Measurements from ENCODE around the gene ERICH4.

The ERICH4 gene, protein sequence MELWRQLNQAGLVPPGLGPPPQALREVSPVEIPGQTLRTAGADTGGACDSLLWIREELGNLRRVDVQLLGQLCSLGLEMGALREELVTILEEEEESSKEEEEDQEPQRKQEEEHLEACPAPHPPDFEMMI

DNA sequence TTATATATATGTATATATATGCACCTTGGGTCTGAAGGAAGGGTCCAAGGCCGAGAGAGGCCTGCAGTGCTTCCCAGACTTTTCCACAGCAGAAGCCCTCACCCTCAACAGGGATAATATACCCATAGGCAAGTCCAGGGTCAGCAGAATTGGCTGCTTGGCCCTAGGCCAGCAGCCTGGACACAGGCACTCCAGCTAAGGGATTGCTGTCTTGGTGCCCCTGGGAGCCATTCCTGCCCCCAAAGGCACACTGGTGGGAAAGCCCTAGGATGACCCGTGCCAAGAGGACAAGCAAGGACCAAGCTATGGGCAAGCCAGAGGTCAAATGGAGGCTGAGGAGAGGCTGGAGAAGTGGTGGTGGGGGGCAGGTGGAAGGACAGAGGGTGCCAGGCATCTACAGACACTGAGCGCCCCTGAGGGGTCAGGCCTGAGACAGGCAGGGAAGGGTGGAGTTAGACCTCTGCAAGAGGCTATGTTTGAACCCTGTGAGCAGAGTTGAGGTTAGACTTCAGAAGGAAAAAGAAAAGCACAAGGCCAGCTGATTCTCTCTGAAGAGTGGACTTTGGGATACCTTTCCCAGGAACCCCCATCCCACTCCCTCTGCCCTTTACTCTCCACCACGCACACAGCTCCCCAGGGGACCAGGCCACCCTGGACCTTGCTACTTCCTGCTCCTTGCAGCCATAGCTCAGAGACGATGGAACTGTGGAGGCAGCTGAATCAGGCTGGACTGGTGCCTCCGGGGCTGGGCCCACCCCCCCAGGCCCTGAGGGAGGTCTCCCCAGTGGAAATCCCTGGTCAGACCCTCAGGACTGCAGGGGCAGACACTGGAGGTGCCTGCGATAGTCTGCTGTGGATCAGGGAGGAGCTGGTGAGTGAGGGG is at the start of gene ERICH4:
Gene ERICH4, plus strand, starts transcription at position 684 of the 883 bp plus-strand sequence. Its CDS starts 14 bp downstream, at position 698.
- H2AFZ ChIP-seq (ENCODE audit: low read length, unreplicated experiment), result no peak within 1 kb of the TSS
- no peak within 1 kb of the TSS for H3K4me3 ChIP-seq (ENCODE audit: low read depth, low read length)
- no peaks in the 10 kb centered on the region for H3K36me3 ChIP-seq (ENCODE audit: insufficient read depth, low read length)
- H3K4me1 ChIP-seq (ENCODE audit: control insufficient read depth, insufficient read depth, low read length, unreplicated experiment), result no peaks in the 10 kb centered on the region
- peaks cover 3% of the 10 kb centered on the region for H3K79me2 ChIP-seq (ENCODE audit: control insufficient read depth, insufficient read depth, low read length, unreplicated experiment)
- H3K27ac ChIP-seq (ENCODE audit: low read depth, low read length), result no peak within 1 kb of the TSS
- H3K27me3 ChIP-seq (ENCODE audit: insufficient read depth, low read length), result 0 out of 2 replicates have a peak, but pooled peaks cover 5% of the 10 kb centered on the region

DNA sequence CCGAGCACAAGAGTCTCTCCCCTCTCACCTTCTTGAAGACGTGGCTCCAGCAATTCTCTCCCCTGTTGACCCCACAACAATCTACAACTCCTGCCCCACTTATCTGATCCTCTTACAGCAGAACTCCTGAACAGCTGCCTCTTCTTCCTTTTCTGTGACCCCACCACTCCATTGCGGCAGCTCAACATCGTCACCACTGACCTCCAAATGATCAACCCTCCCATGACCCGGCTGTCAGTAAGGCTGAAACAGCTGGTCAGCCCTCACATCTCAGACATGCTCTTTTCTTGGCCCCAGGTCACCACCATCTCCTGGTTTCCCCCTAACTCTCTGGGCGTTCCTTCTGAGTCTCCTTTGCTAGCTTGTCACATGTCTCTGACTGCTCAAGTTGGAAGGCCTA is 47.6 kb upstream of the ERICH4 start:
- Histone ChIP-seq H3K27ac (ENCODE audit: low read depth, low read length) (no peak overlapping the region), H3K27me3 (ENCODE audit: insufficient read depth, low read length) (no peaks in the 10 kb centered on the region), H3K36me3 (ENCODE audit: insufficient read depth, low read length) (no peaks in the 10 kb centered on the region), H3K4me3 (ENCODE audit: low read depth, low read length) (no peak overlapping the region), H3K79me2 (ENCODE audit: control insufficient read depth, insufficient read depth, low read length, unreplicated experiment) (peaks cover 10% of the 10 kb centered on the region), H2AFZ (ENCODE audit: low read length, unreplicated experiment) (no peak overlapping the region), H3K4me1 (ENCODE audit: control insufficient read depth, insufficient read depth, low read length, unreplicated experiment) (peaks cover 6% of the 10 kb centered on the region)

DNA sequence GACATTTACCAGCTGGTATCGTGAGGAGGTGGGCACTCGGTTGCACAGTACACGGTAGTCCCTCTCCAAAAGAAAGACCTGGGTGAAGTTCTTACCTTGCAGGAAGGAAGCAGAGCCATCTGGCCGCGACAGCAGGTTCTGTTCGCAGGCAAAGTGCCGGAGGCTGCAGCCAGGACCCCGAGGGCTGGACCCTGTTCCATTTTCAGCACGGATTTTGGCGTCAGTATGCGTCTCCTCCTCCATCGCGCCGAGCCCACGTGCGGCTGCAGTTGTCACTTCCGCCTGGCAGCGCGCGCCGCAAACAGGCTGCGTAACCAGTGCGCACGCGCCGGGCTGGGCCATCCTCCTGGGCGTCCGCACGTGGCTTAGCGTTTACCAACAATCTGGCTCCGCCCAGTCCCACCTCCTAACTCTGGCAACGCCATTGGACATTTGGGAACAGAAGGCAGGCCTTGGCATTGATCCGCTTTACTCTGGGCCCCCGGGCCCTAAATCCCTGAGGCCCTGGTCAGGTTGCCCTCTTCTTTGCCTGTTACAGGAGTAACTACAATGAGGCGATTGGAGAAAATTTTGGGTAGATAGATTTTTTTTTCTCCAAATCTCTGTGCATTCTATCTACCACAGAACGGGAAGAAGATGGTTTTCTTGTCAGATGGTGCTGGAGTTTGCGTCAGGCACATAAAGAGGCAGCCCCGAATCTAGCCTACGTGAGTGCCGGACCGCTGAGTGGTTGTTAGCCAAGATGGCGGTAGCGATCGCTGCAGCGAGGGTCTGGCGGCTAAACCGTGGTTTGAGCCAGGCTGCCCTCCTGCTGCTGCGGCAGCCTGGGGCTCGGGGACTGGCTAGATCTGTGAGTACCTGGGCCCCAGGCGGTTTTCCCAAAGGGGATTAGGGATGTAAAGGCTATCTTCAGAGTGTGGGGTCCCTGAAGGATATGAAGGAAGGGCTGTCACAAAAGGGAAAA is 45.6 kb upstream of the ERICH4 start, which contains the start of the genes BCKDHA and EXOSC5:
Gene BCKDHA, plus strand, starts transcription at position 733 of the 964 bp plus-strand sequence. Its CDS starts 10 bp downstream, at position 743.
Gene EXOSC5, minus strand, starts transcription at position 274 of the 964 bp plus-strand sequence. Its CDS starts 31 bp downstream, at position 243.
- Histone ChIP-seq H3K4me3 (ENCODE audit: low read depth, low read length) (peak within 1 kb of the TSS; percentile 99), H3K27me3 (ENCODE audit: insufficient read depth, low read length) (no peaks in the 10 kb centered on the region), H2AFZ (ENCODE audit: low read length, unreplicated experiment) (peak within 1 kb of the TSS; percentile 100), H3K4me1 (ENCODE audit: control insufficient read depth, insufficient read depth, low read length, unreplicated experiment) (peaks cover 6% of the 10 kb centered on the region), H3K36me3 (ENCODE audit: insufficient read depth, low read length) (no peaks in the 10 kb centered on the region), H3K79me2 (ENCODE audit: control insufficient read depth, insufficient read depth, low read length, unreplicated experiment) (peaks cover 10% of the 10 kb centered on the region), H3K27ac (ENCODE audit: low read depth, low read length) (peak within 1 kb of the TSS; percentile 94)

DNA sequence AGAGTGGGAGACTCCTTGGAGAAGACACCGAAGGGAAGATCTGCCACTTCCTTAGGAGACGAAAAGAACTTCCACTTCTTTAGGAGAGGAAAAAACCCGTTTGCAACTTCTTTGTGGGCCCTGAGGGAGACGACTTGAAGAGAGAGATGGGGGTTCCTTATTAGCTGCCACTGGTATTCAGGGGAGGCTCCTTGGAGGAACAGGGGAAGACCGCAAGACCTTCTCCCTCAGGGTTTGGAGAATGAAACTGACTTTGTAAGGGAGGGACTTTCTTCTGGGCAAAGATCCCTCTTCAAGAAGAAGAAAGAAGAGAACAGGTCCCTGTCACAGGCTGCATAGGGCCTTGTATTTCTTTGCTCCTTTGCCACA is 44.9 kb upstream of the ERICH4 start:
- H3K79me2 ChIP-seq (ENCODE audit: control insufficient read depth, insufficient read depth, low read length, unreplicated experiment), result peaks cover 10% of the 10 kb centered on the region
- no peaks in the 10 kb centered on the region for H3K27me3 ChIP-seq (ENCODE audit: insufficient read depth, low read length)
- H3K36me3 ChIP-seq (ENCODE audit: insufficient read depth, low read length), result no peaks in the 10 kb centered on the region
- H3K4me3 ChIP-seq (ENCODE audit: low read depth, low read length), result peak overlapping the region; percentile 99
- peak overlapping the region; percentile 94 for H3K27ac ChIP-seq (ENCODE audit: low read depth, low read length)
- peak overlapping the region; percentile 82 for H2AFZ ChIP-seq (ENCODE audit: low read length, unreplicated experiment)
- H3K4me1 ChIP-seq (ENCODE audit: control insufficient read depth, insufficient read depth, low read length, unreplicated experiment), result peaks cover 6% of the 10 kb centered on the region

DNA sequence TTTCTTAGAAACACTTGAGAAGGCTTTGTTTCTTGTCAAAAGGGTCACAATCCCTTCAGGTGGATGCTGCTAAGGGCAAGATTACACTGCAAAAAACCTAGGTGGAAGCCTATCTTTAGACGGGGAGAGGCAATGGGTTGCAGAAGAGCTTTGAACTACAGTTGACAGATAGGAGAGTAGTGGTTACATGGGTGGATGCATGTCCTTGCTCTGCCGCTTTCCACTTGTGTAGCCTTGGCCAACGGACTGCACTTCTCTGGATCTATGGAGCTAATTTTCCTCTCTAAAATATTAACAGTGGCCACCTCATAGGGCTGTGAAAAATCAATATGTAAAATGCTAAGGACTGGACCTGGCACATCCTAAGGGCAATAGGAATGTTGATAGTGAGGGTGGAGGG is 44.4 kb upstream of the ERICH4 start:
- peaks cover 6% of the 10 kb centered on the region for H3K4me1 ChIP-seq (ENCODE audit: control insufficient read depth, insufficient read depth, low read length, unreplicated experiment)
- H3K27ac ChIP-seq (ENCODE audit: low read depth, low read length), result no peak overlapping the region
- no peak overlapping the region for H2AFZ ChIP-seq (ENCODE audit: low read length, unreplicated experiment)
- peak overlapping the region; percentile 99 for H3K4me3 ChIP-seq (ENCODE audit: low read depth, low read length)
- no peaks in the 10 kb centered on the region for H3K36me3 ChIP-seq (ENCODE audit: insufficient read depth, low read length)
- H3K79me2 ChIP-seq (ENCODE audit: control insufficient read depth, insufficient read depth, low read length, unreplicated experiment), result peaks cover 12% of the 10 kb centered on the region
- H3K27me3 ChIP-seq (ENCODE audit: insufficient read depth, low read length), result no peaks in the 10 kb centered on the region

DNA sequence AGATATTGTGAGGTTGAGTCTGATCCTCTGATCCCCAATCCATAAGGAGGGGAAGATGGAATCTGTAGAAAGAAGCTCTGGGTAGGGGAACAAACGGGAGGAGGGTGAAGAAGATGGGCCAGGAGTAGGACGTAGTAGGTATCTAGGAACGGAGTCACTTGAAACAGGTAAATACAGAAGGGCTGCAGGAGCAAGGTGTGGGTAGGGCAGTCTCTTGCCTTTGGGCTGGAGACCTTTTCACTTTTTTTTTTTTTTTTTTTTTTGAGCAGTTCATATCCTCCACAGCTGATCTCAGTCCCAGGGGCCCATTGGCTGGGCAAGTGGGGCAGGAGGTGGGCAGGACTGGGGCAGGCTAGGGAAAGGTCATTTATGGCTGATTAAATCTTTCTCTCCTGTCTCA is 43.9 kb upstream of the ERICH4 start:
- peaks cover 12% of the 10 kb centered on the region for H3K79me2 ChIP-seq (ENCODE audit: control insufficient read depth, insufficient read depth, low read length, unreplicated experiment)
- H2AFZ ChIP-seq (ENCODE audit: low read length, unreplicated experiment), result no peak overlapping the region
- peak overlapping the region; percentile 99 for H3K4me3 ChIP-seq (ENCODE audit: low read depth, low read length)
- no peaks in the 10 kb centered on the region for H3K27me3 ChIP-seq (ENCODE audit: insufficient read depth, low read length)
- H3K4me1 ChIP-seq (ENCODE audit: control insufficient read depth, insufficient read depth, low read length, unreplicated experiment), result peaks cover 6% of the 10 kb centered on the region
- no peak overlapping the region for H3K27ac ChIP-seq (ENCODE audit: low read depth, low read length)
- H3K36me3 ChIP-seq (ENCODE audit: insufficient read depth, low read length), result no peaks in the 10 kb centered on the region

DNA sequence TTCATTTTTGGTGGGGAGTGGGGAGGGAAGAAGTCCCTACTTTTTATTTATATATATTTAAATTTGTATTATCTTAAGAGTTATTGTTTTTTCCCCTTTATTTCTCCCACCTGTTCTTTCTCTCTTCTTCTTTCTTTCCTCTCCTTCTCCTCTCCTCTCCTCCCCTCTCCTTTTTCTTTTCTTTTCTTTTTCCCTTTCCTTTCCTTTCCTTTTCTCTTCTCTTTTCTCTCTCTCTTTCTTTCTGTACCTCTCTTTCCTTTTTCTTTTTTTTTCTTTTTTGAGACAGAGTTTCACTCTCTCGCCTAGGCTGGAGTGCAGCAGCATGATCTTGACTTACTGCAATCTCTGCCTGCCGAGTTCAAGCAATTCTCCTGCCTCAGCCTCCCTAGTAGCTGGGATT is 43.4 kb upstream of the ERICH4 start:
- H3K4me1 ChIP-seq (ENCODE audit: control insufficient read depth, insufficient read depth, low read length, unreplicated experiment), result peaks cover 6% of the 10 kb centered on the region
- H3K4me3 ChIP-seq (ENCODE audit: low read depth, low read length), result no peak overlapping the region

DNA sequence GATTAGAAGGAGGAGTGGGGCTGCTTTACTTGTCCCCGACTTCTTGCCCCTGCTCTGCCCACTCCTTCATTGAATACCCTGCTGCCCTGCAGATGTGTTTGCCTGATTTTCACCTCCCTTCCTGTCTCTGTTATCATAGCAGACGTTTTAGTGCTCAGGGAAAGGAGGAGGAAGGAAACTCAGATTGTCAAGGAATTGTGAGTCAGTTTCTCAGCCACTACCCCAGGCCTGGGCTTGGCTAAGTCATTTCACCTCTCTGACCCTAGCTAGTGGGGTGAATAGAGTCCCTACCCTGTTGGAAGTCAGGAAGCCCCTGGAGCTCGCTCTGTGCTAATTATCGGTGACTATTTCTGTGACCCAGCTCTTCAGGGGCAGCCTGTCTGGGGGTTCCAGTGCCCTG is 41.5 kb upstream of the ERICH4 start:
- H3K27me3 ChIP-seq (ENCODE audit: insufficient read depth, low read length), result no peaks in the 10 kb centered on the region
- H3K79me2 ChIP-seq (ENCODE audit: control insufficient read depth, insufficient read depth, low read length, unreplicated experiment), result peaks cover 12% of the 10 kb centered on the region
- no peak overlapping the region for H2AFZ ChIP-seq (ENCODE audit: low read length, unreplicated experiment)
- no peak overlapping the region for H3K27ac ChIP-seq (ENCODE audit: low read depth, low read length)
- H3K4me3 ChIP-seq (ENCODE audit: low read depth, low read length), result no peak overlapping the region
- no peaks in the 10 kb centered on the region for H3K36me3 ChIP-seq (ENCODE audit: insufficient read depth, low read length)
- peaks cover 6% of the 10 kb centered on the region for H3K4me1 ChIP-seq (ENCODE audit: control insufficient read depth, insufficient read depth, low read length, unreplicated experiment)

More for the DNA sequence above, 43.4 kb upstream of the ERICH4 start:
- Histone ChIP-seq H2AFZ (ENCODE audit: low read length, unreplicated experiment) (no peak overlapping the region), H3K79me2 (ENCODE audit: control insufficient read depth, insufficient read depth, low read length, unreplicated experiment) (peaks cover 12% of the 10 kb centered on the region), H3K27ac (ENCODE audit: low read depth, low read length) (no peak overlapping the region), H3K27me3 (ENCODE audit: insufficient read depth, low read length) (no peaks in the 10 kb centered on the region), H3K36me3 (ENCODE audit: insufficient read depth, low read length) (no peaks in the 10 kb centered on the region)

DNA sequence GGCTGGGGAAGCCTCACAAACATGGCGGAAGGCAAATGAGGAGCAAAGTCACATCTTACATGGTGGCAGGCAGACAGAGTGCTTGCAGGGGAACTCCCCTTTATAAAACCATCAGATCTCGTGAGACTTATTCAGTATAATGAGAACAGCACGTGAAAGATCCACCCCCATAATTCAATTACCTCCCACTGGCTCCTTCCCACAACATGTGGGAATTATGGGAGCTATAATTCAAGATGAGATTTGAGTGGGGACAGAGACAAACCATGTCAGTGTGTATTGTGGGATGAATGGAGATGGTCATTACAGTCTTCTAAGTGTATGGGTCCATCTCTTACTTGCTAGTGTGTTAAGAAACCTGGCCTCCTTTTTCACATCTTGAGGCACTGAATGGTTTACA is 40.9 kb upstream of the ERICH4 start:
- H3K79me2 ChIP-seq (ENCODE audit: control insufficient read depth, insufficient read depth, low read length, unreplicated experiment), result peaks cover 12% of the 10 kb centered on the region
- no peak overlapping the region for H3K4me3 ChIP-seq (ENCODE audit: low read depth, low read length)
- H3K36me3 ChIP-seq (ENCODE audit: insufficient read depth, low read length), result no peaks in the 10 kb centered on the region
- peaks cover 6% of the 10 kb centered on the region for H3K4me1 ChIP-seq (ENCODE audit: control insufficient read depth, insufficient read depth, low read length, unreplicated experiment)
- H2AFZ ChIP-seq (ENCODE audit: low read length, unreplicated experiment), result no peak overlapping the region
- H3K27me3 ChIP-seq (ENCODE audit: insufficient read depth, low read length), result no peaks in the 10 kb centered on the region
- no peak overlapping the region for H3K27ac ChIP-seq (ENCODE audit: low read depth, low read length)

All from ACC112 (cell line).